NAMALWA (cell line): ENCODE measurements around the gene TPBGL.

Source experiments
- DNase-seq: peaks from one replicate; pipeline ENCODE4 v3.0.0-alpha.2; 2015; ENCODE audit warnings: low spot score

TPBGL gene, protein sequence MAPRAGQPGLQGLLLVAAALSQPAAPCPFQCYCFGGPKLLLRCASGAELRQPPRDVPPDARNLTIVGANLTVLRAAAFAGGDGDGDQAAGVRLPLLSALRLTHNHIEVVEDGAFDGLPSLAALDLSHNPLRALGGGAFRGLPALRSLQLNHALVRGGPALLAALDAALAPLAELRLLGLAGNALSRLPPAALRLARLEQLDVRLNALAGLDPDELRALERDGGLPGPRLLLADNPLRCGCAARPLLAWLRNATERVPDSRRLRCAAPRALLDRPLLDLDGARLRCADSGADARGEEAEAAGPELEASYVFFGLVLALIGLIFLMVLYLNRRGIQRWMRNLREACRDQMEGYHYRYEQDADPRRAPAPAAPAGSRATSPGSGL

DNA sequence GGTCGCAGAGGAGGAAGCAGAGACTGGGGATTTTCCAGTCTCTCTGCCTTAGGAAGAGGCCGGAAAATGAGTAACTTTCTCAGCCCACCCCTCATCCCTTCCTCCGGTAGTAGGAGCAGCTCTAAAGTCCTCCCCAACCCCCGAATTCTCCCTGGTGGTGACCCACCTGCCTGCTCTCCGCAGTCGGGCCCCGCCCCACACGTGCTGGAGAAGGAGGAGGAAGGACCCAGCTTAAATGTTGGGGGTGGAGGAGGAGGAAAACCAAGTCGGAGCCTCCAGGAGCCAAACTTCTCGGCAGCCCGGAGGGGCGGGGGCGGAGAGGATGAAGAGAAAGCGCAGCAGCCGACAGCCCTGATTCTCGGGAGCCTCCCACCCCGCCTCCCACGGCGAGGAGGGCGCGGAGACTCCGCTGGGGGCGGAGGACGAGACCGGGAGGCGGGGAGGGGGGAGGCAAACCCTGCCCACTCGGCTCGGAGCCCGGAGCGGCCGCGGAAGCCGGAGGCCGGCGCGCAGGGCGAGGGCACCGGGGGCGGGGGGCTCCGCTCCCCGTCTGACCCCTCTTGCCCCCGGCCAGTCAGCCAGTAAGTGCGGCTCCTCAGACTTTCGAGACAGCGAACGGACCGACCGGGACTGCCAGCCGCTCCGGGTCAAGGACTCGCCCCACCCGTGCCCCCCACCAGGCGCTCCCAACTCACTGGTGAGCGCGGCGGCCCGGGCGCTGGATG is at the start of gene TPBGL:
Gene TPBGL, plus strand, starts transcription at position 464 of the 725 bp plus-strand sequence. CDS start 276 bp downstream, outside the sequence.
- no peak for DNase-seq

DNA sequence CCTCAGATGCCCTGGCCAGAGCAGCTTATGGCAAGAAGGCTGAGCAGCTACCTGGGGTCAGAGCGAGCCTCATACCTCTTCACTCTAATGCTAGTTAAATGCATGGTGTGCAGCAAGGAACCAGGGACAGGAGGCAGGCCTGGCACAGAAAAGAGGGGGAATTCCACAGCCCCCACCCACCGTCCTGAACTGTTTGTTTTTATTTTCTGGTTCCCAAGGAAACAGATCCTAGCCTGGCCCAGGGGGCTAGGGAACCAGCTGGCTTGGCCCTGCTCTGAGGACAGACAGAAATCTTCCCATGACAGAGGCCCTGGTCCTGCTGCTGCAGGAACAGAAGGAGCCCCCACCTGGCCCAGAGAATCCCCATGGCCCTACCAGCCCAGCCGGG is 49.2 kb upstream of the TPBGL start:
- DNase-seq = no peak

DNA sequence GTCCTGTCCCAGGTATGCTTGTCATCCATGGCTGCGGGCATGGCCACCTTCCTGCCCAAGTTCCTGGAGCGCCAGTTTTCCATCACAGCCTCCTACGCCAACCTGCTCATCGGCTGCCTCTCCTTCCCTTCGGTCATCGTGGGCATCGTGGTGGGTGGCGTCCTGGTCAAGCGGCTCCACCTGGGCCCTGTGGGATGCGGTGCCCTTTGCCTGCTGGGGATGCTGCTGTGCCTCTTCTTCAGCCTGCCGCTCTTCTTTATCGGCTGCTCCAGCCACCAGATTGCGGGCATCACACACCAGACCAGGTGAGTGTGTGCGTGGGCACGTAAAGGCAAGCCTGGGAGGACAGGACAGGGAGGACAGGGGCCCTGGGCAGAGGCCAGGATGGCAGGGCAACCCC is 47.3 kb upstream of the TPBGL start:
- DNase-seq = no peak

DNA sequence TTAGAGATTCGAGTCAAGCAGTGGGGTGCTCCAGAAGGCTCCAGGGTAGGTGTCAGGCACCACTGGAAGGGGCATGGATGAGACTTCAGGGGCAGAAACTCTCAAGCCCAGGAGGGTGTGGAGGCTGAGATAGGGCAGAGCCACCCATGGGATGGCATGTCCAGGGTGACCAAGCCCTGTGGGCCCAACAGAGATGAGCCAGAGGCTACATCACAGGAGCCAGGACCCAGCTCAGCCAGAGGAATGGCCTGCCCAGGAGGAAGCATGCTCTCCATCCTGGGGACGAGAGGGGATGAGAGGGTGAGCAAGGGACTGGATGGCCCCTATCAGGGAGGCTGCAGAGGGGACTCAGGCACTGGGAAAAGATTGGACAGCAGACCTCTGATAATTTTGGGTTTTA is 46.9 kb upstream of the TPBGL start:
- no peak for DNase-seq

DNA sequence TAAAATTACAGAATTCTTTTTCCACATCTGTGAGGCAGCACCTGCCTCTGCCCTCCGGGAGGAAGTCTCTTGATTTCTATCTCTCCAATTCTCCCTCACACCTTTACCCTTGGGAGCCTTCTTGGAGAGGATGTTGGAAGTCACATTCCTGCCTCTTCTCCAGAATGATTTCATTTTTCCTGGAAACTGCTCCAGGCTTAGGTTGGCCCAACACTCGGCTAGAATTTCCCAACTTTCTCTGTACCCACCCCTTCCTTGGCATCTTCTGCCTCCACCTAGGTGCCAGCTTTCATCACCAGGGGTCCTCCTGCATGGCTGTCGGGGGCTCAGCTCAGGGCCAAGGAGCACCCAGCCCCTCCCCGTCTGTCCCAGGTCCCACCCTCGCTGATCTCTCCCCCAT is 46.4 kb upstream of the TPBGL start:
- DNase-seq = no peak

- no peak for DNase-seq
Measured at GRCh38 chr11:75195167-75195962, 45.2 kb upstream of the TPBGL start.

GRCh38 chr11:75196426-75196825 is 44.1 kb upstream of the TPBGL start:
- DNase-seq = no peak

DNA sequence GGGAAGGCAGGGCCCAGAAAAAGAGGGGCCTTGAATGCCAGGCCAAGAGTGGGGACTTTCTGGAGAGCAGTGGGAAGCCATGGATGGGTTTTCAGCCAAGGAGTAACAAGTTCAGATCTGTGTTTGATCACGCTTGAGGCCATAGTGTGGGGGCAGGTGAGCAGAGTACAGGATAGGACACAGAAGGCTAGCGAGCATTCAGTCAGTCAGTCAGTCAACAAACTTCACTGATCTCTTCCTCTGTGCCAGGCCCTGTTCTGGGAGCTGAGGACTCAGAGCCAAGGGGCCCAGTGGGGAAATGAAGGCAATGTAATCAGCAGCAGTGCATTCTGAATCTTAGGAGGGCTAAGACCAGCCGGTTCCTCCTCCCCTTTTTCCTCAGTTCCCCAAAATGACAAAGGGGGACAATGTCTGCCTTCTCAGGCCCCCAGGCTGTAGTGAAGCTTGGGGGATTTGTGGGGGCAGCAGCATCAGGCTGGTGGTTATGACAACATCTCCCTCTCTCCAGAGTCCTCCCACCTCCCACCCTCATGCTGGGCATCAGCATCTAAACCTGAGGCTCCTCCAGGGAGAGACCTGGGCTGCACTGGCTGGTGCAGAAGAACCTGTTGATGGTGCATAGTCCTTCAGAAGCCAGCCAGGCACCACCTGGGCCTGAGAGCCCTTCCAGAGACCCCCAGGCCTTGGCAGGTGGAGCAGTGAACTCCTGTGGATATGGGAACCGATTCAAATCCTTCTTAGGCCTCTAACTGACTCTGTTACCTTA is 42.9 kb upstream of the TPBGL start:
- no peak for DNase-seq

- DNase-seq = no peak
Measured at GRCh38 chr11:75198278-75198973, 42.1 kb upstream of the TPBGL start.

- no peak for DNase-seq
Measured at GRCh38 chr11:75199412-75199955, 41.1 kb upstream of the TPBGL start.

- no peak for DNase-seq
Measured at GRCh38 chr11:75200051-75200450, 40.5 kb upstream of the TPBGL start.

- DNase-seq = no peak
Measured at GRCh38 chr11:75200531-75200930, 40.0 kb upstream of the TPBGL start.

GRCh38 chr11:75201771-75202170 is 38.8 kb upstream of the TPBGL start:
- DNase-seq = no peak

GRCh38 chr11:75202195-75202594 is 38.4 kb upstream of the TPBGL start:
- no peak for DNase-seq

GRCh38 chr11:75203138-75203537 is 37.4 kb upstream of the TPBGL start:
- no peak for DNase-seq

GRCh38 chr11:75203641-75204011 is 36.9 kb upstream of the TPBGL start:
- DNase-seq = no peak

DNA sequence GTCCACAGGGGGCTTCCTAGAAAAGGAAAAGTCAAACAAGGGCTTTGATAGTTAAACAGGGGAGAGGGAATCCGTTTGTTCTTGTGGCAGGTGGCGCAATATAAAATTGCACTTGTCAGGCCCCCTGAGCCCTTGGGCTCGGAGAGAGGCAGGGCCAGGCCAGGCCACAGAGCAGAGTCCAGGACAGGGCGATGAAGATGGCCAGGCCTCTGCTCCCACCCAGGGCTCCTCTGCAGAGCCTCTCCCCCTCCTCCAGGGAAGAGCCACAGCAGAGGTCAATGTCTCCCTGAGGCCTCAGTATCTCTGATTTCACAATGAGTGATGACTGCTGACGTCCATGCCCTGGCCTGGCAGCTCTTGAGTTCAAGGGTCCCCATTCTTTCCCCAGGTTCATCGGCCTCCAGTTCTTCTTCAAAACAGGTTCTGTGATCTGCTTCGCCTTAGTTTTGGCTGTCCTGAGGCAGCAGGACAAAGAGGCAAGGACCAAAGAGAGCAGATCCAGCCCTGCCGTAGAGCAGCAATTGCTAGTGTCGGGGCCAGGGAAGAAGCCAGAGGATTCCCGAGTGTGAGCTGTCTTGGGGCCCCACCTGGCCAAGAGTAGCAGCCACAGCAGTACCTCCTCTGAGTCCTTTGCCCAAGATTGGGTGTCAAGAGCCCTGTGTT is 36.4 kb upstream of the TPBGL start:
- DNase-seq = no peak

DNA sequence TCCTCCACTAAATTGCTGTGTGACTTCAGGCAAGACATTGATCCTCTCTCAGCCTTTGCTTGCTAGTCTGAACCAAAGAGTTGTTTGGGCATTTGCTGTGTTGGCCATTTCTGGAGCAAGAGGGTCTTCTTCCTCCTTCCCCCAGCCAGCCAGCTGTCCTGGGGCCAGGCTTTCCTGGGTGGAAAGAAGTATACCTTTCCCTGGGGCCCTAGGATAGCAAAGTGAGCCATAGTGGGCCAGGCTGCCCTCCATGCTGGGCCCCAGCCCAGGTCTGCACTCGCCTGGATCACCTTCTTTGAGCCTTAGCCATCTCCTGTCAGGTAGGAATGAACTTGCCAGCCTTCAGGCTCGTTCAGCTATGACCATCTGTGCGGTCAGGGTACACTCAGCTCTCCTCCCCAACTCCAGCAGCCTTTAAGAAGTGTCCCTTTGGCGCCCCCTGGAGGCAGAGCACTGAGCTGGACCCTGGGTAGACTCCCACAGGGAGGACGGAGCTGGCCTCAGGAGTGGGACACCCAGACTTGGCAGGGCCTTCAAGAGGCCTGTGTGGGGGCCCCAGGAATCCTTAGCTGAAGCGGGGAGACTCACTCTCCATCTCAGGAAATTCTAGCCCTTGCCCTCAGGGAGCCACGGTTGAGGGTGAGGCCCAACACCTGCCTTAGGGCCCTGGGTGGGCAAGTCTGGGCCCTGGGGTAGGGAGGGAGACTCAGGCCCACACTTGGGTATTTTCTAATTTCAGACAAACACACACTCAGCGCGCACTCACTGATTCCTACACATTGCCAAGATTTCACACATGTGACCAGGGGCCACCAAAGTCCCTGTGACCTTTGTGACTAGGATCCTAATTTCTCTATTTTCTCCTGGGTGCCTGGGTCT is 35.6 kb upstream of the TPBGL start:
- DNase-seq = peak; percentile 79

GRCh38 chr11:75205564-75206020 is 35.0 kb upstream of the TPBGL start:
- DNase-seq = no peak
